Uterus (tissue), 2 donors: ENCODE results near the gene PLIN1.

Experiments used
- CTCF ChIP-seq, 4 experiments: fragments of 200-600 bp in 2 of 4; fragments of 450-650 bp in 2 of 4; sonication (generic) in 2 of 4; IDR thresholded peaks; one replicate each; pipeline ENCODE4 v1.5.1; 2016 to 2019; ENCODE audit warnings: antibody characterized with exemption in 4 of 4, mild to moderate bottlenecking in 2 of 4, moderate library complexity in 1 of 4
- POLR2A ChIP-seq, 2 donors: fragments of 450-650 bp; IDR thresholded peaks; one replicate each; pipeline ENCODE4 v1.6.1; 2016; ENCODE audit warnings: antibody characterized with exemption in 2 of 2, mild to moderate bottlenecking in 1 of 2, moderate library complexity in 1 of 2

GRCh38 chr15:89623165-89623564 lies 56.0 kb downstream of the PLIN1 start:
- TF ChIP-seq CTCF (IDR thresholded peaks at IDR 0.05) (no peak), POLR2A (IDR thresholded peaks at IDR 0.05) (no peak)
